Neuronal stem cell (in vitro differentiated cells): ENCODE data around the gene KCNK10.
A peak's percentile ranks its signal among the peaks of the same experiment; 100 is the strongest.

Experiments
- DNase-seq: peaks from one replicate; pipeline ENCODE4 v3.0.0-alpha.2; 2013; ENCODE audit warnings: low spot score
- H2AFZ ChIP-seq: one replicate; pipeline ENCODE4 v1.6.1; 2013; ENCODE audit warnings: mild to moderate bottlenecking, low read length, inconsistent platforms
- H2AK5ac ChIP-seq: 2 replicates; pipeline ENCODE4 v1.6.1; 2013; ENCODE audit warnings: low read depth, mild to moderate bottlenecking, inconsistent platforms, low read length, moderate library complexity, mixed read lengths
- H2BK120ac ChIP-seq: 2 replicates; pipeline ENCODE4 v1.6.1; 2013; ENCODE audit warnings: low read depth, mild to moderate bottlenecking, inconsistent platforms, low read length, moderate library complexity, mixed read lengths
- H2BK12ac ChIP-seq: one replicate; pipeline ENCODE4 v1.6.1; 2013; ENCODE audit warnings: low read length, inconsistent platforms
- H2BK15ac ChIP-seq: 2 replicates; pipeline ENCODE4 v1.6.1; 2013; ENCODE audit warnings: mild to moderate bottlenecking, low read length, inconsistent platforms, mixed read lengths
- H2BK5ac ChIP-seq: one replicate; pipeline ENCODE4 v1.6.1; 2013; ENCODE audit warnings: inconsistent platforms, mild to moderate bottlenecking, low read length, moderate library complexity
- H3K14ac ChIP-seq: one replicate; pipeline ENCODE4 v1.6.1; 2013; ENCODE audit warnings: low read length, inconsistent platforms
- H3K18ac ChIP-seq: 2 replicates; pipeline ENCODE4 v1.6.1; 2013; ENCODE audit warnings: low read length, inconsistent platforms
- H3K23ac ChIP-seq: 2 replicates; pipeline ENCODE4 v1.6.1; 2013; ENCODE audit warnings: low read depth, mild to moderate bottlenecking, mixed read lengths, low read length, inconsistent platforms; ENCODE audit not compliant: poor library complexity
- H3K27ac ChIP-seq: replicated peaks from 3 replicates; pipeline ENCODE4 v1.5.1; 2013; ENCODE audit warnings: low read length, inconsistent platforms
- H3K27me3 ChIP-seq, 3 experiments: 2 replicates each; pipeline ENCODE4 v1.6.1; 2013; ENCODE audit warnings: low read length in 3 of 3, mild to moderate bottlenecking in 2 of 3, inconsistent platforms in 1 of 3, low read depth in 1 of 3, mixed read lengths in 1 of 3, moderate library complexity in 1 of 3; ENCODE audit not compliant: control insufficient read depth in 3 of 3, insufficient read depth in 3 of 3
- H3K36me3 ChIP-seq, 2 donors: replicated peaks in 1 of 2; 2 replicates each; pipeline ENCODE4 v1.6.1; 2013; ENCODE audit warnings: low read length in 2 of 2; ENCODE audit not compliant: control insufficient read depth in 2 of 2, insufficient read depth in 2 of 2
- H3K4ac ChIP-seq: 2 replicates; pipeline ENCODE4 v1.6.1; 2013; ENCODE audit warnings: inconsistent platforms, mild to moderate bottlenecking, low read length, moderate library complexity
- H3K4me1 ChIP-seq, 2 donors: 1 replicate in 1 of 2; 2 replicates in 1 of 2; pipeline ENCODE4 v1.6.1; 2013; ENCODE audit warnings: low read length in 2 of 2, low read depth in 1 of 2; ENCODE audit not compliant: control insufficient read depth in 2 of 2, insufficient read depth in 1 of 2
- H3K4me2 ChIP-seq: one replicate; pipeline ENCODE4 v1.6.1; 2013; ENCODE audit warnings: mild to moderate bottlenecking, low read length, inconsistent platforms; ENCODE audit not compliant: insufficient read depth, poor library complexity, severe bottlenecking
- H3K4me3 ChIP-seq, 2 donors: 2 replicates each; pipeline ENCODE4 v1.5.1; 2013; ENCODE audit warnings: low read length in 2 of 2, mild to moderate bottlenecking in 2 of 2, inconsistent platforms in 1 of 2, moderate library complexity in 1 of 2
- H3K79me1 ChIP-seq: one replicate; pipeline ENCODE4 v1.6.1; 2013; ENCODE audit warnings: low read depth, mild to moderate bottlenecking, inconsistent platforms, low read length, moderate library complexity
- H3K9ac ChIP-seq: one replicate; pipeline ENCODE4 v1.6.1; 2013; ENCODE audit warnings: mild to moderate bottlenecking, low read depth, low read length, inconsistent platforms; ENCODE audit not compliant: poor library complexity
- H3K9me3 ChIP-seq, 2 donors: replicated peaks in 1 of 2; 2 replicates each; pipeline versions ENCODE3 to v1.6.1; 2013; ENCODE audit warnings: low read length in 2 of 2, mild to moderate bottlenecking in 2 of 2, inconsistent platforms in 1 of 2, low read depth in 1 of 2, mixed read lengths in 1 of 2, moderate library complexity in 1 of 2; ENCODE audit not compliant: control insufficient read depth in 2 of 2, insufficient read depth in 1 of 2
- H4K8ac ChIP-seq: one replicate; pipeline ENCODE4 v1.6.1; 2013; ENCODE audit warnings: low read depth, mild to moderate bottlenecking, inconsistent platforms, low read length, moderate library complexity
- H4K91ac ChIP-seq: one replicate; pipeline ENCODE4 v1.6.1; 2013; ENCODE audit warnings: low read length, low read depth, mild to moderate bottlenecking, inconsistent platforms; ENCODE audit not compliant: poor library complexity
- WGBS, 2 donors: extraction: QIAGEN DNeasy Blood & Tissue Kit; methylation state at CpG; one replicate each; pipeline ENCODE4 v1.1.7; 2013; ENCODE audit warnings: missing lambda C conversion rate in 2 of 2, mixed read lengths in 1 of 2; ENCODE audit not compliant: insufficient read length in 2 of 2, insufficient replicate concordance in 1 of 2; ENCODE audit errors: extremely low coverage in 2 of 2; 5-methylcytosine and 5-hydroxymethylcytosine counted together

Gene KCNK10

GRCh38 chr14:88218119-88218915, 104.8 kb downstream of the KCNK10 start:
- Histone ChIP-seq H3K9me3 (peaks cover 6 to 8% of the 10 kb centered on the region in 2 donors), H2BK15ac (no peak overlapping the region), H3K18ac (no peak overlapping the region), H3K9ac (no peak overlapping the region), H2AK5ac (no peak overlapping the region), H2BK12ac (no peak overlapping the region), H3K4me1 (no peaks in the 10 kb centered on the region), H2AFZ (no peak overlapping the region), H4K8ac (no peak overlapping the region), H2BK5ac (no peak overlapping the region), H2BK120ac (no peak overlapping the region), H3K23ac (no peak overlapping the region), H3K27ac (no peak overlapping the region), H3K14ac (no peak overlapping the region), H3K4me2 (no peak overlapping the region), H3K4me3 (no peak overlapping the region), H3K4ac (no peak overlapping the region), H3K27me3 (no peaks in the 10 kb centered on the region), H3K79me1 (no peaks in the 10 kb centered on the region), H4K91ac (no peak overlapping the region), H3K36me3 (peaks cover 4 to 6% of the 10 kb centered on the region in 2 donors)
- WGBS, 2 donors, result no CpG with 5 or more reads among the region's 9 CpGs
- DNase-seq, result no peak

- H3K27ac ChIP-seq, result no peak overlapping the region
- H3K36me3 ChIP-seq, result peaks cover 4% of the 10 kb centered on the region in 2 donors
- H3K14ac ChIP-seq, result no peak overlapping the region
- H2AFZ ChIP-seq, result no peak overlapping the region
- no peak overlapping the region for H2BK15ac ChIP-seq
- H3K4me1 ChIP-seq, result peaks cover 0 to 5% of the 10 kb centered on the region in 2 donors
- H3K18ac ChIP-seq, result no peak overlapping the region
- no peak overlapping the region for H3K23ac ChIP-seq
- no peak overlapping the region for H4K8ac ChIP-seq
- H3K79me1 ChIP-seq, result no peaks in the 10 kb centered on the region
- H2BK12ac ChIP-seq, result no peak overlapping the region
- DNase-seq, result no peak
- no peak overlapping the region for H3K9ac ChIP-seq
- no peak overlapping the region for H2BK5ac ChIP-seq
- no peak overlapping the region for H2AK5ac ChIP-seq
- H3K4ac ChIP-seq, result no peak overlapping the region
- H3K4me2 ChIP-seq, result no peak overlapping the region
- H3K27me3 ChIP-seq, result no peaks in the 10 kb centered on the region
- no peak overlapping the region for H3K4me3 ChIP-seq
- no peaks in the 10 kb centered on the region for H3K9me3 ChIP-seq
- no peak overlapping the region for H2BK120ac ChIP-seq
- H4K91ac ChIP-seq, result no peak overlapping the region
Observed at GRCh38 chr14:88212691-88213090, 110.4 kb downstream of the KCNK10 start.

GRCh38 chr14:88210426-88210825, 112.6 kb downstream of the KCNK10 start:
- H2BK12ac ChIP-seq, result no peak overlapping the region
- H3K4me2 ChIP-seq, result no peak overlapping the region
- no peak overlapping the region for H2BK5ac ChIP-seq
- H3K9ac ChIP-seq, result no peak overlapping the region
- H3K36me3 ChIP-seq, result peaks cover 0 to 4% of the 10 kb centered on the region in 2 donors
- H3K4me3 ChIP-seq, result peak overlapping the region in 1 of 2 donors; percentile 23
- peaks cover 0 to 5% of the 10 kb centered on the region in 2 donors for H3K4me1 ChIP-seq
- no peak overlapping the region for H4K8ac ChIP-seq
- no peak overlapping the region for H4K91ac ChIP-seq
- no peak overlapping the region for H3K4ac ChIP-seq
- H2AFZ ChIP-seq, result no peak overlapping the region
- H3K9me3 ChIP-seq, result no peaks in the 10 kb centered on the region
- H3K18ac ChIP-seq, result peak overlapping the region; percentile 59
- no peak overlapping the region for H2BK15ac ChIP-seq
- H3K27me3 ChIP-seq, result no peaks in the 10 kb centered on the region
- no peak overlapping the region for H3K27ac ChIP-seq
- H3K23ac ChIP-seq, result peak overlapping the region; percentile 75
- no peak for DNase-seq
- H2BK120ac ChIP-seq, result no peak overlapping the region
- no peak overlapping the region for H2AK5ac ChIP-seq
- peak overlapping the region; percentile 47 for H3K14ac ChIP-seq
- WGBS, 2 donors, result no CpG with 5 or more reads among the region's 8 CpGs
- H3K79me1 ChIP-seq, result no peaks in the 10 kb centered on the region

GRCh38 chr14:88209273-88209672, 113.8 kb downstream of the KCNK10 start:
- DNase-seq, result no peak
- H3K9me3 ChIP-seq, result no peaks in the 10 kb centered on the region
- no peaks in the 10 kb centered on the region for H3K79me1 ChIP-seq
- H3K27ac ChIP-seq, result no peak overlapping the region
- H3K4me1 ChIP-seq, result peaks cover 0 to 5% of the 10 kb centered on the region in 2 donors
- no peak overlapping the region for H3K4me2 ChIP-seq
- H2AK5ac ChIP-seq, result peak overlapping the region; percentile 65
- H3K4ac ChIP-seq, result no peak overlapping the region
- no peak overlapping the region for H2AFZ ChIP-seq
- no CpG with 5 or more reads among the region's 17 CpGs for WGBS, 2 donors
- no peak overlapping the region for H4K91ac ChIP-seq
- no peak overlapping the region for H2BK15ac ChIP-seq
- no peak overlapping the region for H3K23ac ChIP-seq
- H3K18ac ChIP-seq, result no peak overlapping the region
- peaks cover 0 to 4% of the 10 kb centered on the region in 2 donors for H3K36me3 ChIP-seq
- no peak overlapping the region for H3K14ac ChIP-seq
- no peak overlapping the region for H2BK12ac ChIP-seq
- no peaks in the 10 kb centered on the region for H3K27me3 ChIP-seq
- no peak overlapping the region for H2BK120ac ChIP-seq
- no peak overlapping the region for H2BK5ac ChIP-seq
- no peak overlapping the region for H4K8ac ChIP-seq
- no peak overlapping the region for H3K4me3 ChIP-seq
- H3K9ac ChIP-seq, result no peak overlapping the region
